Measurements from ENCODE around the gene ZSCAN25. TPM values are rescaled to one million over a fixed set of nuclear protein-coding genes. Genes with fewer than 3 reads are reported as not detected.
"Not testable (repeated sequence)": the region's sequence is repeated elsewhere in the genome, so short reads cannot be mapped to it uniquely, and the experiment has no call there.

Gene ZSCAN25
- total RNA-seq, 1 donor from 2014 or later, result 26.6 TPM

- H3K27ac Mint-ChIP-seq, result no peak overlapping the region
- TF ChIP-seq CTCF (IDR thresholded peaks at IDR 0.05; ENCODE audit: unreplicated experiment), result no peak
- DNase-seq (ENCODE audit: low spot score in 2 of 2, unreplicated experiment in 2 of 2), result no peak
- no peak overlapping the region for H3K4me3 Mint-ChIP-seq
- peaks cover 9% of the 10 kb centered on the region for H3K36me3 Mint-ChIP-seq
- peaks cover 15% of the 10 kb centered on the region for H3K9me3 Mint-ChIP-seq
- H3K4me1 Mint-ChIP-seq, result no peaks in the 10 kb centered on the region
- H3K27me3 Mint-ChIP-seq (ENCODE audit: low read depth), result no peaks in the 10 kb centered on the region
Measured at GRCh38 chr7:99651290-99651689, 34.5 kb downstream of the ZSCAN25 start.

- Mint-ChIP-seq H3K9me3 (peaks cover 22% of the 10 kb centered on the region), H3K36me3 (peaks cover 9% of the 10 kb centered on the region), H3K27me3 (ENCODE audit: low read depth) (no peaks in the 10 kb centered on the region), H3K4me3 (no peak overlapping the region), H3K27ac (no peak overlapping the region), H3K4me1 (no peaks in the 10 kb centered on the region)
- no peak for DNase-seq (ENCODE audit: low spot score in 2 of 2, unreplicated experiment in 2 of 2)
- no peak for TF ChIP-seq CTCF (IDR thresholded peaks at IDR 0.05; ENCODE audit: unreplicated experiment)
Measured at GRCh38 chr7:99652671-99653070, 35.9 kb downstream of the ZSCAN25 start.

GRCh38 chr7:99653269-99653668 is 36.5 kb downstream of the ZSCAN25 start:
- not testable (repeated sequence) for DNase-seq (ENCODE audit: low spot score in 2 of 2, unreplicated experiment in 2 of 2); H3K4me1 Mint-ChIP-seq; H3K27ac Mint-ChIP-seq; H3K4me3 Mint-ChIP-seq; H3K27me3 Mint-ChIP-seq (ENCODE audit: low read depth)
- Mint-ChIP-seq H3K36me3 (peaks cover 12% of the 10 kb centered on the region), H3K9me3 (peaks cover 24% of the 10 kb centered on the region)

GRCh38 chr7:99653754-99654153 is 37.0 kb downstream of the ZSCAN25 start:
- no peak for TF ChIP-seq CTCF (IDR thresholded peaks at IDR 0.05; ENCODE audit: unreplicated experiment)
- no peaks in the 10 kb centered on the region for H3K27me3 Mint-ChIP-seq (ENCODE audit: low read depth)

GRCh38 chr7:99654626-99655025 is 37.9 kb downstream of the ZSCAN25 start:
- DNase-seq (ENCODE audit: low spot score in 2 of 2, unreplicated experiment in 2 of 2); H3K4me3 Mint-ChIP-seq; H3K27me3 Mint-ChIP-seq (ENCODE audit: low read depth); H3K4me1 Mint-ChIP-seq; H3K27ac Mint-ChIP-seq: not testable (repeated sequence)
- peaks cover 28% of the 10 kb centered on the region for H3K9me3 Mint-ChIP-seq
- H3K36me3 Mint-ChIP-seq, result peaks cover 12% of the 10 kb centered on the region

More at GRCh38 chr7:99653754-99654153, 37.0 kb downstream of the ZSCAN25 start:
- Mint-ChIP-seq H3K4me1 (no peaks in the 10 kb centered on the region), H3K9me3 (peaks cover 27% of the 10 kb centered on the region), H3K36me3 (peaks cover 12% of the 10 kb centered on the region), H3K27ac (no peak overlapping the region), H3K4me3 (no peak overlapping the region)
- DNase-seq (ENCODE audit: low spot score in 2 of 2, unreplicated experiment in 2 of 2), result no peak

- H3K9me3 Mint-ChIP-seq, result peaks cover 32% of the 10 kb centered on the region
- not testable (repeated sequence) for DNase-seq (ENCODE audit: low spot score in 2 of 2, unreplicated experiment in 2 of 2); H3K27me3 Mint-ChIP-seq (ENCODE audit: low read depth); H3K4me3 Mint-ChIP-seq; H3K4me1 Mint-ChIP-seq; H3K27ac Mint-ChIP-seq
- peaks cover 21% of the 10 kb centered on the region for H3K36me3 Mint-ChIP-seq
Measured at GRCh38 chr7:99657879-99658278, 41.1 kb downstream of the ZSCAN25 start.

- no peaks in the 10 kb centered on the region for H3K4me1 Mint-ChIP-seq
- DNase-seq (ENCODE audit: low spot score in 2 of 2, unreplicated experiment in 2 of 2), result no peak
Measured at GRCh38 chr7:99665312-99666012, 48.7 kb downstream of the ZSCAN25 start.

More at GRCh38 chr7:99665312-99666012, 48.7 kb downstream of the ZSCAN25 start:
- H3K27me3 Mint-ChIP-seq (ENCODE audit: low read depth), result no peaks in the 10 kb centered on the region
- no peak for TF ChIP-seq CTCF (IDR thresholded peaks at IDR 0.05; ENCODE audit: unreplicated experiment)
- H3K36me3 Mint-ChIP-seq, result peaks cover 32% of the 10 kb centered on the region
- peaks cover 15% of the 10 kb centered on the region for H3K9me3 Mint-ChIP-seq
- no peak overlapping the region for H3K27ac Mint-ChIP-seq
- no peak overlapping the region for H3K4me3 Mint-ChIP-seq

Measured in mesothelial cell of epicardium (in vitro differentiated cells).